GM23338 (cell line): ENCODE data around the gene ANAPC7. TPM values are rescaled to one million over a fixed set of nuclear protein-coding genes. Genes with fewer than 3 reads are reported as not detected.

Experiments used
- ATAC-seq: fragments of 200-7000 bp; cut with Tn5 transposase; 3 replicates; pipeline ENCODE4 v1.9.1; 2020
- DNase-seq: peaks from one replicate; pipeline ENCODE4 v3.0.0-alpha.2; 2015; ENCODE audit warnings: low spot score
- H2AFZ ChIP-seq: fragments of 200-600 bp; sonication (generic); 2 replicates; pipeline ENCODE4 v1.8.0; 2016; ENCODE audit warnings: antibody characterized with exemption, mild to moderate bottlenecking, moderate library complexity
- H3F3A ChIP-seq: fragments of 200-600 bp; sonication (generic); replicated peaks from 2 replicates; pipeline ENCODE4 v1.8.0; 2017; ENCODE audit warnings: antibody characterized with exemption, mixed run types, low read depth
- H3K27ac ChIP-seq: fragments of 200-600 bp; sonication (generic); 2 replicates; pipeline ENCODE4 v1.6.1; 2016; ENCODE audit warnings: low read depth
- H3K27me3 ChIP-seq: fragments of 200-600 bp; sonication (generic); 2 replicates; pipeline ENCODE4 v1.8.0; 2016; ENCODE audit warnings: mild to moderate bottlenecking, mixed run types, moderate library complexity; ENCODE audit not compliant: insufficient read depth
- H3K36me3 ChIP-seq: fragments of 200-600 bp; sonication (generic); 2 replicates; pipeline ENCODE4 v1.8.0; 2016; ENCODE audit warnings: mild to moderate bottlenecking; ENCODE audit not compliant: insufficient read depth
- H3K4me1 ChIP-seq: fragments of 200-600 bp; sonication (generic); 2 replicates; pipeline ENCODE4 v1.8.0; 2016; ENCODE audit warnings: mild to moderate bottlenecking, moderate library complexity; ENCODE audit not compliant: insufficient read depth
- H3K4me2 ChIP-seq: fragments of 200-600 bp; sonication (generic); 2 replicates; pipeline ENCODE4 v1.7.1; 2017; ENCODE audit warnings: mixed run types
- H3K4me3 ChIP-seq: fragments of 200-600 bp; sonication (generic); 2 replicates; pipeline ENCODE4 v1.6.1; 2016; ENCODE audit warnings: mixed run types
- H3K79me2 ChIP-seq: fragments of 200-600 bp; sonication (generic); replicated peaks from 2 replicates; pipeline ENCODE4 v1.8.0; 2017; ENCODE audit warnings: mild to moderate bottlenecking; ENCODE audit not compliant: insufficient read depth
- H3K9me2 ChIP-seq: fragments of 200-600 bp; sonication (generic); 2 replicates; pipeline ENCODE4 v1.8.0; 2017; ENCODE audit not compliant: insufficient read depth
- H4K20me1 ChIP-seq: fragments of 200-600 bp; sonication (generic); replicated peaks from 2 replicates; pipeline ENCODE4 v1.8.0; 2017; ENCODE audit warnings: mild to moderate bottlenecking; ENCODE audit not compliant: insufficient read depth
- H3K27ac Mint-ChIP-seq: 2 replicates; pipeline ENCODE4 v1.8.0; 2020; ENCODE audit warnings: inconsistent platforms, mild to moderate bottlenecking, moderate library complexity, mixed read lengths
- H3K27me3 Mint-ChIP-seq: 3 replicates; pipeline ENCODE4 v1.8.0; 2022; ENCODE audit warnings: low read depth, mild to moderate bottlenecking, moderate library complexity, mixed read lengths, inconsistent platforms; ENCODE audit not compliant: insufficient read depth, poor library complexity
- H3K36me3 Mint-ChIP-seq: 3 replicates; pipeline ENCODE4 v1.8.0; 2021; ENCODE audit warnings: low read depth, mild to moderate bottlenecking, inconsistent platforms, moderate library complexity, mixed read lengths
- H3K4me1 Mint-ChIP-seq: 3 replicates; pipeline ENCODE4 v1.8.0; 2020; ENCODE audit warnings: mild to moderate bottlenecking, inconsistent platforms, mixed read lengths
- H3K4me3 Mint-ChIP-seq: 3 replicates; pipeline ENCODE4 v1.8.0; 2021; ENCODE audit warnings: moderate library complexity, mild to moderate bottlenecking, inconsistent platforms, mixed read lengths
- H3K9me3 Mint-ChIP-seq: 3 replicates; pipeline ENCODE4 v1.8.0; 2020; ENCODE audit warnings: moderate library complexity, mild to moderate bottlenecking, inconsistent platforms, mixed read lengths
- CREB1 ChIP-seq: fragments of 250-450 bp; sonication (Bioruptor Pico); IDR thresholded peaks from 2 replicates; pipeline ENCODE4 v1.5.0; 2020; ENCODE audit warnings: low read depth, mild to moderate bottlenecking, moderate library complexity
- CTCF ChIP-seq, 2 experiments: fragments of 200-600 bp in 1 of 2; sonication (generic) in 1 of 2; conservative IDR thresholded peaks; 2 replicates each; pipeline versions ENCODE4 v1.5.1 to v1.6.1; 2016 to 2017; ENCODE audit warnings: antibody characterized with exemption in 2 of 2, low read depth in 2 of 2, mild to moderate bottlenecking in 2 of 2, moderate library complexity in 1 of 2
- EZH2 ChIP-seq: fragments of 200-600 bp; sonication (generic); IDR thresholded peaks from one replicate; pipeline ENCODE4 v1.8.0; 2017; ENCODE audit warnings: antibody characterized with exemption, mild to moderate bottlenecking, low read depth; ENCODE audit not compliant: unreplicated experiment
- EZH2phosphoT487 ChIP-seq: fragments of 200-600 bp; sonication (generic); IDR thresholded peaks from one replicate; pipeline ENCODE4 v1.8.1; 2018; ENCODE audit warnings: antibody characterized with exemption; ENCODE audit not compliant: unreplicated experiment
- JUNB ChIP-seq: IDR thresholded peaks from one replicate; pipeline ENCODE4 v1.6.1; 2016; ENCODE audit warnings: antibody characterized with exemption; ENCODE audit not compliant: unreplicated experiment
- POLR2AphosphoS5 ChIP-seq: IDR thresholded peaks from 2 replicates; pipeline ENCODE4 v1.6.1; 2016; ENCODE audit warnings: antibody characterized with exemption, low read depth
- STAT1 ChIP-seq: IDR thresholded peaks from one replicate; pipeline ENCODE4 v1.6.1; 2016; ENCODE audit warnings: antibody characterized with exemption; ENCODE audit not compliant: unreplicated experiment
- ZNF462 ChIP-seq: fragments of 250-450 bp; sonication (Bioruptor Pico); IDR thresholded peaks from 2 replicates; pipeline ENCODE4 v1.5.0; 2020; ENCODE audit warnings: mild to moderate bottlenecking, moderate library complexity
- polyA plus RNA-seq: library from polyadenylated mRNA; unstranded; fragments of >200 nt; fragmentation: Nextera tagmentation; extraction: Ambion mirVana; gene quantifications from 2 replicates; pipeline ENCODE4 v1.2.1, GENCODE V29; 2016
- total RNA-seq: library from RNA; depleted of rRNA; stranded (reverse); fragments of >200 nt; shearing (Covaris generic); gene quantifications from 2 replicates; pipeline ENCODE4 v1.2.3, GENCODE V29; 2014

Gene ANAPC7
- total and polyA plus RNA-seq, 2 experiments from 2014 or later, result 71.0 to 99.3 TPM

DNA sequence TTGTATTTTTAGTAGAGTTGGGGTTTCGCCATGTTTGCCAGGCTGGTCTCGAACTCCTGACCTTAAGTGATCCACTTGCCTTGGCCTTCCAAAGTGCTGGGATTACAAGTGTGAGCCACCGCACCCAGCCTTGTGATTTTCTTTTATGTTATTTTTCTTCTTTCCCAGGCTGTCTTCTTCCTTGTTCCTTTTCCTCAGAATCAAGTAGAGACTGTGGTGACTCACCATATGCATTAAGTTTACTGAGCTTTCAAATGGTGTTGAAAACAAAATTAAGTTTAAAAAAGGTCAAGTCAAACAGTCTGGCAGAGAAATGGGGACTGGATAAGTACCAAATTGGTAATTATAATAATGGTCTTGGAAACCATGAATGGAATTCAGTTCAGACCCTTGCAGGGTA lies 40.9 kb upstream of the ANAPC7 start:
- H3K27me3 Mint-ChIP-seq, result peaks cover 2% of the 10 kb centered on the region
- Histone ChIP-seq H3F3A (no peaks in the 10 kb centered on the region; the same call in 1 of the 2 replicates), H3K9me2 (no peaks in the 10 kb centered on the region), H4K20me1 (peaks cover 13% of the 10 kb centered on the region; the same call in 1 of the 2 replicates), H3K4me1 (no peaks in the 10 kb centered on the region), H3K36me3 (peaks cover 27% of the 10 kb centered on the region), H3K4me3 (no peak overlapping the region), H3K27ac (no peak overlapping the region), H3K4me2 (no peak overlapping the region), H3K79me2 (peaks cover 29% of the 10 kb centered on the region), H2AFZ (no peak overlapping the region), H3K27me3 (no peaks in the 10 kb centered on the region)
- no peaks in the 10 kb centered on the region for H3K9me3 Mint-ChIP-seq
- H3K4me3 Mint-ChIP-seq, result no peak overlapping the region
- ATAC-seq (no peak), DNase-seq (no peak)
- H3K4me1 Mint-ChIP-seq, result peaks cover 2% of the 10 kb centered on the region; the same call in 1 of the 3 replicates
- peaks cover 28% of the 10 kb centered on the region for H3K36me3 Mint-ChIP-seq
- TF ChIP-seq POLR2AphosphoS5, result no peak
- TF ChIP-seq CREB1, result no peak
- H3K27ac Mint-ChIP-seq, result no peak overlapping the region

DNA sequence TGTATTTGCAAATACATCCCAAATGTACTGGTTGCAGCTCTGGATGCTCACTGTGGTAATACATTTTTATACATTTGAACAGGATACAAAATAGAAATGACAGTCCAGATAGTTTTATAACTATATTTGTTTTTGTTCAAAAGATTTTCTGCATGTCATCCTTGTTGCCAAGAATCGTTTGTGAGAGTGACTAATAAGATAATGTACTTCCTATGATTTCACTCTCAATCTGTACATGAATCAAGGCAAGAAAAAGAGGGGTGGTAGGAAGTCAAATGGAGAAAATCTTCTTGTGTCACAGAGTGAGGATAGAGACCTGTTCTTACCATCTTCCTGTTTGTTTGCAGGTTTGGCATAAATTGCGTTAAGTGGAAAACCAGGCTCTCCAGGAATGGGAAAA lies 32.7 kb upstream of the ANAPC7 start:
- H3F3A ChIP-seq, result peaks cover 14% of the 10 kb centered on the region; the same call in 1 of the 2 replicates
- H3K27me3 ChIP-seq, result no peaks in the 10 kb centered on the region
- no peaks in the 10 kb centered on the region for H3K9me3 Mint-ChIP-seq
- no peak overlapping the region for H3K4me2 ChIP-seq
- H3K27ac ChIP-seq, result no peak overlapping the region
- no peak overlapping the region for H3K4me3 ChIP-seq
- H3K4me1 ChIP-seq, result no peaks in the 10 kb centered on the region
- peaks cover 8% of the 10 kb centered on the region for H3K27me3 Mint-ChIP-seq
- H4K20me1 ChIP-seq, result no peaks in the 10 kb centered on the region
- H3K27ac Mint-ChIP-seq, result no peak overlapping the region
- H3K36me3 ChIP-seq, result peaks cover 31% of the 10 kb centered on the region
- H3K4me1 Mint-ChIP-seq, result no peaks in the 10 kb centered on the region
- no peak overlapping the region for H2AFZ ChIP-seq
- H3K4me3 Mint-ChIP-seq, result no peak overlapping the region
- TF ChIP-seq EZH2 (no peak), STAT1 (no peak), CTCF (conservative IDR thresholded peaks at IDR 0.05; ENCODE audit: low read depth in 2 of 2) (no peak), ZNF462 (CRISPR knock-in tag) (no peak), JUNB (no peak), EZH2phosphoT487 (no peak), POLR2AphosphoS5 (no peak)
- no peaks in the 10 kb centered on the region for H3K9me2 ChIP-seq
- ATAC-seq (no peak), DNase-seq (no peak)
- H3K36me3 Mint-ChIP-seq, result peaks cover 55% of the 10 kb centered on the region
- no peaks in the 10 kb centered on the region for H3K79me2 ChIP-seq
